T-helper 22 cell (primary cell): ENCODE measurements around the gene SLC38A1.
"Not testable (repeated sequence)": the region's sequence is repeated elsewhere in the genome, so short reads cannot be mapped to it uniquely, and the experiment has no call there.

Experiments
- DNase-seq: peaks from one replicate; pipeline ENCODE4 v3.0.0-alpha.2; 2020; ENCODE audit warnings: low read depth

Gene SLC38A1

DNA sequence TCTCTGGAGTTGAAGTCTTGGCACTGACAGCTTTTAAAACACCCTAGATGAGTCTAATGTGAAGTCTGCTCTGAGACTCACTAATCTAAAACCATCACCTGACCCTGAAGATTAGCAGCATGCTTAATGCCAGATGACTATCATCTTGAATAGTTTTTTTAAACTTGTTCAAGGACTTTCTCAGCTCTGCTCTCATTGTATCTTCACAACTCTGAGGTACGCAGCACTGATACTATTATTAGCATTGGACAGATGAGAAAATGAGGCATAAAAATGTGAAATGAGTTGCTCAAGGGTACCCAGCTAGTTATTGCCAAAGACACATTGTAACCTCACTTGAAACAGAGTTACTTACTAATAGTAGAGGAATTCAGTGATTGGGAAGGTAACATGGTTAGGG, 4.8 kb downstream of the SLC38A1 start:
- DNase-seq = no peak

DNA sequence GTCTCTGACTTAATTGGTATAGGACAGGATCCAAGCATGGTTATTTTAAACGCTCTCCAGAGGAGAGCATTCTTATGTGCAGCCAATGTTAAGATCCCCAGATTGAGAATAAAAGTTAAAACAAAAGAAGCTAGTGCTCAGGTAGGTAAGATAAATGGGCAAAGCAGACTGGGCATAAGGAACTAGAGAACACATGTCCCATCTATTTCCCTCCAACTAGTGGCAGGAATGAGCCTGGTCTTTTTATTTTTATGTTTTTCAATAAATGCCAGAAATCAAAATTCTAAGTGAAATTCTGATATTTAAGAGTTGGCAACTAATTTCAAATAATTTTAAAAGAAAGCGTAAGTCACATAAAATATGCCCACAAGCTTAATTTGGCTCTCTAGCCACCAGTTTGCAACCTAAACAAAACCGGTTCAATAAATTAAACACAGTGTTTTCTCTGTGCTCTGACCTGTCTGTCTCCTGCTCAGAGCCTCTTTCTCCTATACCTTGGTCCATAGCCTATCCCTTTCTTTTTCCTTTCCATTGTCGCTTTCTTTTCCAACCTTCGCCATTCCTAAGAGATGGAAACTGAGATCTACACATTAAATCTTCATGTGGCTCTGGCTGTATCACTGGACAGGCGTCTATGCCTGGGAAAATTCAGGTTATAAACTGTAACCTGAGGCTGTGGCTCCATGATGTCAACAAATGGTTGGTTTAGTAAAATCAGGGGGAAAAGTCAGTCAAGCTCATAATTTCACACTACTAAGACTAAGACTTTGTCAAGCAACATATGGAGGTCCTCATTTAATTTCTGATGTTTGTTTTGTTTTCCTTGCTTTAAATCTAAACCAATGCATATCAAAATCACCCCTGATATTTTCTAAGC, 5.5 kb downstream of the SLC38A1 start:
- no peak for DNase-seq

DNA sequence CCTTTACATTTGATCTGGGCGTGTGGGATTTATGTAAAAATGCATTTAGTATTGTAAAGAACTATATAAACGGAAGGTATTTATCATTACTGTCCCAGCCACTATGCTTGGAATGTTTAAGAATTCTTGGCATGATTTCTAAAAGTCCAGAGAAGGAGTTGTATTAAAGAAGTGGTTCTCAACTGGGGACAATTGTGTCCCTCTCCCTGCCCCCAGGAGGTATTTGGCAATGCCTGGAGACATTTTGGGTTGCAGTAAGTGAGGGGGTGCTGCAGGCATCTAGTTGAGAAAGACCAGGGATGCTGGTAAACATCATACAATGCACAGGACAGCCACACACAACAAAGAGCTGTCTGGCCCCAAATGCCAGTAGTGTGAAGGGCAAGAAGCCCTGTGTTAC, 7.2 kb downstream of the SLC38A1 start:
- DNase-seq = no peak

DNA sequence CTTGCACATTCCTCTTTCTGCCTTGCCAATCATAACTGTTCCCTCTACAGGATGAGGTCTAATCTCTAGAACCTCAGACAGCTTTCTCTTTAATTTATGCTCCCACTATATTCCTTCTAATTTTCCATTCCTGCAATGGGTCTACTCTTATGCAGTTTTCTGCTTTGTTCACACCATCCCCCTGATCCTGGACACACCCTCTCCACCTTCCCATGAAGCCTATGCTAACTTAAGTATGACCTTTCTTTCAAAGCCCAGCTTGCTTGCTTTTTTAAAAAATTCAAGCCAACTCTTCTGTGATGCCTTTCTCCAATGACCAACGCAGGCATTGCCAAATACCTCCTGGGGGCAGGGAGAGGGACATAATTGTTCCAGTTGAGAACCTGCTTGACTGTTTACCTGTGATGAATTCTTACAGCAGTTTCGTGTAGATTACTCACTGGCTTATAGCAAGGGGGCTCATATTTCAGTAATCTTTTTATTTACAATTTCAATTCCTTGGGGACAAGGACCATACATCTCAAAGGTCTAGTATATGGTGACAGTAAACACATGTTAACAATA, 7.8 kb downstream of the SLC38A1 start:
- no peak for DNase-seq

DNA sequence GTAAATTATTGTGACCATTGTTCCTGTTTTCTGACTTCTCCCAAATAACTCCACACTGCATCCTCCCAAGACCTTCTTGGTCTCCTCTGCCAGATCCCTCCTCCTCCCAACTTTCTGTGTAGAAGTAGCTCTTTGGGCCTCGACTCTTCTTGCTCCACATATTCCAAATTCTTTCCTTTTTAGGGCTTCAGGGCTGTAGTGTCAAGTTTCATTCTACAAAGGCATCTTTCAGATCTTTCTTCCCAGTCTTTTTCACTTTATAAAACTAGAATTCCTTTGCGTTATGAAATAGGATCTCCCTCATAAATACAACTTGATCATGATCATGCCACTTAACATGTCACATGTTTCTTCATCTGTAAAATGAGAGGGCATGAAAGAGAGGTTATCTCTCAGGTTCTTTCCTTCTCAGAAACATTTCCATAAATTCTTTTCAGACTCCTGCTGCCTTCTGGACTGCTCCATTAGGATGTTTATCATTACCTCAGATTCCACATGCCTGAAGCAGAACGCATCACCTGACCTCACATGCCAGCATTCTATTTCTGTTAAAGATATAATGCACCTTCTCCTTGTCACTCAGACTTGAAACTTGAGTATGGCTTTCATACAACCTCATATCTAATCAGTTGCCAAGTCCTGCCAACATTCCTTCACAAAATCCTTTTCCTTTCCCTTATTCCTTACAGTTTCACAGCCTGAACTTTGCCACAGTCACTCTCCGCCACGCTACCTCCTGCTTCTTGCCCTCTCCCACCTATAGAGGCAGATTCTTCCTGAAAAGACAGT, 8.5 kb downstream of the SLC38A1 start:
- no peak for DNase-seq

DNA sequence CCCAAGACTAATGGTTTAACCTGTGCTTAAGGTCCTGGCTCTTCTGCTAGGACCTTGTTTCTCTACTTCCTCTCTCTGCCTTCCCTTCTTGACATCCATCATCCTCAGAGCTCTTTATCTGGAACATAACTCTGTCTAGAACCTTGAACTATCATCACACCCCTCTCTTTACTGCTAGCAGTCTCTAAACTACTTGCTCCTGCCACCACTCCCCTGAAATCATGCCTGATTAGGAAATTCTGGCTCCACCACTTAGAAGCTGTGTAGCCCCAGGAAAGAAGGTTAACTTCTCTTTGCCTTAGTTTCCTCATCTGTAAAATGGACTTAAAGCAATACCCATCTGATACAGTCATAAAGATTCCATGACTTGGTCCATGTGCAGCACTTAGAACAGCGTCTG, 9.1 kb downstream of the SLC38A1 start:
- no peak for DNase-seq

DNA sequence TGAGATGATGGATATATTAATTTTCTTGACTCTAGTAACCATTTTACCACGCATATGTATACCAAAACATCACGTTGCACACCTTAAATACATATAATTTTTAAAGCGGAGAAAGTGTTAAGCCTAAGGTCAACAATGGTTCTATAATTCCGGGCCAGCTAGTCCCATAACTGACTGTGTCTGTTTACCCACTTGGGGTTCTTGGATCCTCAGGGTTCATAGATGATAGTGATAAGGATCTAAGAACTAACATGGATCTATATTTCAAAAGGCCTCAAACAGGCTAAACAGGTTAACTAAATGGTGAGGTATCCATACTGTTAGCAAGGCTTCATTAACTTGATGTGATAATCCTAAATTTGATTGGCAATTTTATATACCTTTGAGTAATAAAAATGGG, 9.8 kb downstream of the SLC38A1 start:
- DNase-seq = no peak

DNA sequence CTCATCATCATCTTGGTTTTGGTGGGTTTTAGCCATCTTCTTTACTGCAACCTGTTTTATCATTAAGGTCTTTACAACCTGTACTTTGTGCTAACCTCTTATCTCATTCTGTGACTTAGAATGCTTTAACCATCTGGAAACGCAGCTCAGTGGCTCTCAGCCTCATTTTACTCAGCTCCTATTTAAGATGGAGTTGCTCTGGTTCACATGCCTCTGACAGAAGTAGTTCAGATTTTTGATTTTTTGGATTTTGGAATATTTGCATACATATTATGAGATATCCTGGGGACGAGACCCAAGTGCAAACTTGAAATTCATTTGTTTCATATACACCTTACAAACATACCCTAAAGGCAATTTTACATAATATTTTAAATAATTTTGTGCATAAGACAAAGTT, 10.7 kb downstream of the SLC38A1 start:
- no peak for DNase-seq

DNA sequence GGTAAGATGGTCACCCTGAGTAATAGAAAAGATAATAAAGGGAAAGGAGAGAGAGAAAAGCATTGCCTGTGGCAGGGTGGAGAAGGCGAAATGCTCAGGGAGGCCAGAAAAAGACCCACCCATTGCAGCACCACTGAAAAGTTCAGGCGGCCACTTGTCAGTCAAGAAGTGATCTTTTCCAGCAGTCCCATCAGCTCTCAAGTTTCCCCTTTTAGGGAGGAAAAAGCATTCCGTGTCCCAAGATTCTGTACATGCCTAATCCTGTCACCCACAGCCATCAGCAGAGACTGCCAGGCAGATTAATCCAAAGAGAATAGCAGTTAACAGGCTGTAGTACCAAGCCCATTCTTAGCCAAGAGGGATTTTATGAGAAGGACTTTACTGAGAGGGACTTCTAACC, 11.9 kb downstream of the SLC38A1 start:
- no peak for DNase-seq

DNA sequence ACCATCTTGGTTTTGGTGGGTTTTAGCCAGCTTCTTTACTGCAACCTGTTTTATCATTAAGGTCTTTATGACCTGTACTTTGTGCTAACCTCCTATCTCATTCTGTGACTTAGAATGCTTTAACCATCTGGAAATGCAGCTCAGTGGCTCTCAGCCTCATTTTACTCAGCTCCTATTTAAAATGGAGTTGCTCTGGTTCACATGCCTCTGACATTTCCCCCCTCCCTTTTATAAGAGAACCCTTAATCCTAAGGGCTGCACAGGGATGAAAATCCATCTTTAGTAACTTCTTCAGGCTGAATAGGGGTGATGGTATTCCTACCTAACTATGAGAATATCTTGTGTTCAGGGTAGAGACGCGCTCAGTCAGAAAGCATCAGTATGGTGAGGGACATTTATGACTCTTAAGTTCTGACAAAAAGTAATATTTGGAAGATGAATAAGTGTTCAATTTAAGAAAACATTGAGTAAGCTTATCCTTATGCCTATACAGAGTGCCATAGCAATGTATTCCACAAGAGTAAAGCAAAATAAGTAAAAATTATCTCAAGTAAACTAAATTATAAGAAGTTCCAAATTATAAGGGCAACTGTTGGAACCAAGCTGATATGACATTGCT, 15.2 kb downstream of the SLC38A1 start:
- DNase-seq = no peak

DNA sequence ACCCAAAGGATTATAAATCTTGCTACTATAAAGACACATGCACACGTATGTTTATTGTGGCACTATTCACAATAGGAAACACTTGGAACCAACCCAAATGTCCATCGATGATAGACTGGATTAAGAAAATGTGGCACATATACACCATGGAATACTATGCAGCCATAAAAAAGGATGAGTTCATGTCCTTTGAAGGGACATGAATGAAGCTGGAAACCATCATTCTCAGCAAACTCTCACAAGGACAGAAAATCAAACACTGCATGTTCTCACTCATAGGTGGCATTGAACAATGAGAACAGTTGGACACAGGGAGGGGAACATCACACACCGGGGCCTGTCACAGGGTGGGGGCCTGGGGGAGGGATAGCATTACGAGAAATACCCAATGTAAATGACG, 16.8 kb downstream of the SLC38A1 start:
- not testable (repeated sequence) for DNase-seq

DNA sequence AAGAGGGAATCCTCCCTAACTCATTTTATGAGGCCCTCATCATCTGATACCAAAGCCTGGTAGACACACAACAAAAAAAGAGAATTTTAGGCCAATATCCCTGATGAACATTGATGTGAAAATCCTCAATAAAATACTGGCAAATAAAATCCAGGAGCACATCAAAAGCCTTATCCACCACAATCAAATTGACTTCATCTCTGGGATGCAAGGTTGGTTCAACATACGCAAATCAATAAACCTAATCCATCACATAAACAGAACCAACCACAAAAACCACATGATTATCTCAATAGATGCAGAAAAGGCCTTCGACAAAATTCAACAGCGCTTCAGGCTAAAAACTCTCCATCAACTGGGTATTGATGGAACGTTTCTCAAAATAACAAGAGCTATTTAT, 18.9 kb downstream of the SLC38A1 start:
- DNase-seq = not testable (repeated sequence)

DNA sequence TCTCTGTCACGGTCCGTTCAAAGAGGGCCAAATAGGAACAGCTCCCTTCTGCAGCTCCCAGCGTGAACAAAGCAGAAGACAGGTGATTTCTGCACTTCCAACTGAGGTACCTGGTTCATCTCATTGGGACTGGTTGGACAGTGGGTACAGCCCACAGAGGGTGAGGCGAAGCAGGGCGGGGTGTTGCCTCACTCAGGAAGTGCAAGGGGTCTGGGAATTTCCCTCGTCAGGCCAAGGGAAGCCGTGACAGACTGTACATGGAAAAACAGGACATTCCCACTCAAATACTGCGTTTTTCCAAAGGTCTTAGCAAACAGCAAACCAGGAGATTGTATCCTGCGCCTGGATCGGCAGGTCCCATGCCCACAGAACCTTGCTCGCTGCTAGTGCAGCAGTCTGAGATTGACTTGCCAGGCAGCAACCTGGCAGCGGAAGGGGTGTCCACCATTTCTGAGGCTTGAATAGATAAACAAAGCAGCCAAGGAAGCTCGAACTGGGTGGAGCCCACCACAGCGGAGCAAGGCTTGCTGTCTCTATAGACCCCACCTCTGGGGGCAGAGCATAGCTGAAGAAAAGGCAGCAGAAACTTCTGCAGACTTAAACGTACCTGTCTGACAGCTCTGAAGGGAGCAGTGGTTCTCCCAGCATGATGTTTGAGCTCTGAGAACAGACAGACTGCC, 22.7 kb downstream of the SLC38A1 start:
- DNase-seq = peak; percentile 2

DNA sequence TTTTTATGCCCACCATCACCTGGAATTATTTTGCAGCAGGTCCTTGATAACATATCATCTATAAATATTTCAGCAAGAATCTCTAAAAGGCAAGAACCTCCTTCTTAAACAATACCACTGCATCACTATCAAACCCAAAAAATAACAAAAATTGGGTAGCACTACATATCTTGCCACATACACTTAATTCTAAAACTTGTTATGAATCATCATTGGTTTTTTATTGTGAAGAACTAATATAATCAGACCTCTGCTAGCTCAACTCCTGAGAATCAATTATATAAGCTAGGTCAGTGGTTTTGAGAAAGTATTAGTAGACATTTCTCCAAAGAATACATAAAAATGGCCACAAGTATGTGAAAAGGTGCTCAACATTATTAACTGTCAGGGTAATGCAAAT, 23.8 kb downstream of the SLC38A1 start:
- no peak for DNase-seq

DNA sequence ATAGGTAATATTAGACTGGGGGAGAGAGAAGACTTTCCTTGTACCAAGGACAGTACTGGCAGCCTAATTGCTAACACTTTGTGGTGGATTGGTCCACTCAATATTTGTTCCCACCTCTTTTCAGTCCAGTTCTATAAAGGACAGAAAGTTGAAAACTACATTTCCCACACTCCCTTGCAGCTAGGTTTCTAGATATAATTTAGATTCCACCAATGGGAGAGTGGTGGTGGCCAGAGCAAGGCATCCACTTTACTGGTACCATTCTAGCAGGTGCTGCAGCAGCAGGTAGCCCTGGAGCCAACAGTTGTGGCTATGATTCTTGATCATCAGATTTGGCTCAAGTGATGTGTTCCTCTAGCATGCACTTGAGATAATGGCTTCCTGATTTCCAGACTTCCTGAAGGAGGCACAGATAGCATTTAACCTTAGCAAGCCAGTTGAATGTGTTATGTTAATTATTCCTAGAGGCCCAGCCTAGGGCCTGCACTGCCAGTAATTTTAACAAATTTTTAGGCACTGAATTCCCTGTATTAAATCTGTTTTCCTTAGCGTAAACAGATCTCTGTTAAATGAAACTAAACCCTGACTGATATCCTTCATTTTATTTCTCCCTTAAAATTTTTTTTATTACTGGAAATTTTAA, 24.4 kb downstream of the SLC38A1 start:
- DNase-seq = no peak

DNA sequence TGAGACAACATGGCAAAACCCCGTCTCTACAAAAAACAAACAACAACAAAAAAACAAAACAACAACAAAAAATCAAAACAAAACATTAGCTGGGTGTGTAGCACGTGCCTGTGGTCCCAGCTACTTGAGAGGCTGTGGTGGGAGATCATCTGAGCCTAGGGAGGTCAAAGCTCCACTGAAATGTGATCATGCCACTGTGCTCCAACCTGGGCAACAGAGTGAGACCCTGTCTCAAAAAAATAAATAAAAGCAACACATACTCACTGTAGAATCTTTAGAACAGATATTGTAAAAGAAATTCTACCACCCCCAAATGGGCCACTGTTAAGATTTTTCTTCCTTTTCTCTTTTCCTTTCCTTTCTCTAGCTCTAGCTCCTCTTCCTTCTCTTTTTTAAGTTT, 26.3 kb downstream of the SLC38A1 start:
- no peak for DNase-seq

DNA sequence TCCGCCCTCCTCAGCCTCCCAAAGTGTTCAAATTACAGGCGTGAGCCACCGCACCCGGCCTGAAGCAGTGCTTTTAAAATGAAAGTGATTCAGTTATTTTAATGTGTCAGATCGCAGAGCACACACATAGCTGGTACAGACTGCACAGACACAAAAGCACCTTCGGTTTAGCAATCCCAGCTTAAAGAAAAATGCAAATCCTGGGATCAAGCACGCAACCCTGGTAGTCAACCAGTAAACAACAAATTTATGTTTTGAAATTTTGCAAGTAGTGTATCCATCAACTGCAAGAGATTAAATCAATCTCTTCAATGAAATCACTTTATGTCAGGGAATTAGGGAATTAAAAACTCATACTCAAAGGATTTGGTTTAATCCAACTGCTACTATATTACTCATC, 28.4 kb downstream of the SLC38A1 start:
- no peak for DNase-seq

DNA sequence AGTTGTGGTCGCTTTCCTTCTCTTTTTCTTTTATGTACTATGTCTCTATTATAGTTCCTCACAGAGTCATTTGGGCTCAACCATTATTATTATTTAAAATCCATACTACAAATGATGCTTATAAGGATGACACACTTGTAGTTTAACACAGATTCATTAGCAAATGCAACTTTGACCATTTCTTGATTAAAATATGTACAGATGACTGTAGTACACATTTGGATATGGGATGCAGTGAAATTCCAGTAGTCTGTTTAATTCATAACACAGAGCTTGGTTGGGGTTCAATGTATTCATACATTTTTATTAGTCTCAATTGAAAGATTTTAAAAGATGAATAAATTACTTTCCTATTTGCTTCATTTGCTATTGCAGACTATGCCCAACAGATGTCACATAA, 30.0 kb downstream of the SLC38A1 start:
- DNase-seq = no peak

DNA sequence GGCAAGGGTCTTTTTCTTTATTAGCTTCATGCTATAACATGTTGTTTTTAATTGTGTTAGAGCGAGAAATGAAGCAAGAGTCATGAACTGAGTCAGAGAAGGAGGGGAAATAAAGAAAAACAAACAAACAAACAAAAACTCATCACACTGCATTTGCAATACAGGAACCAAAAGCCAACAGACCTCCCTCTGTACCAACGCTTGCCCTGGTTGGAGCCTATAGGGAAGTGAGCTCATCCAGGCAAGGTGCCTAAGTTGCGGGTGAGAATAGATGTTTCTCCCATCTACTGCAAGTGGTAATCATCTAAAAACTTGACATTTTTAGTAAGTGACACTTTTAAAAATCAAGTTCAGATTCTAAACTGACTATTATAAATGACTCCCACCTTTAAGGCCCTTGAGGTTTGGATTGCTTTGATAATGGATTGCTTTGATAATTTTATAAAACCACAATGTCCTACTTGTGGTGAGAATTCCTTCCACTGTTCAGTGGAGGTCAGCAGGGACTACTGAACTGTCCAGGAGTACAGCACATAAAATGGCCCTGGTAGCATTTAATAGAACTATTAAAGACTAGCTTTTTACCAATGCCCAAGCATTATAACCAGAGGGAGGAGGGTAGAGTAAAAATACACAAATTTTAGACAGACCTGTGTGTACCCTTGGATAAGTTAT, 31.3 kb downstream of the SLC38A1 start:
- no peak for DNase-seq

DNA sequence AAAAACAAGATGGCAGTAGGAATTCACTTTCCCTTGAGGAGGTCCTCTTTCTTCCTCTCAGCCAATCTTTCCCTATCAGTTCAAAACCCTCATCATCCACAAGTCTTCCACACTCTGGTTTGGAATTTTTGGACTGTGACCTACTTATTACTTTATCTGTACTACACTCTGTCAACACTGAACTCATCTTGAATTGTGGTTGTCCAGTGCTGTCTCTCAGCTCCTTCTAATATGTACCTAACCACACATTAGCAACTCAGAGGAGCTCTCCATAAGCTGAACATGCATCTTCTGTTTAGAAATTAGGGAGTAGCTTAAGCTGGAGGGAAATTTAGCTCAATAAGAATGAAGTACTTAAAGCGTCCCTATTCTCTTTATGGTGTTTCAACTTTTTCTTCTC, 34.8 kb downstream of the SLC38A1 start:
- no peak for DNase-seq

DNA sequence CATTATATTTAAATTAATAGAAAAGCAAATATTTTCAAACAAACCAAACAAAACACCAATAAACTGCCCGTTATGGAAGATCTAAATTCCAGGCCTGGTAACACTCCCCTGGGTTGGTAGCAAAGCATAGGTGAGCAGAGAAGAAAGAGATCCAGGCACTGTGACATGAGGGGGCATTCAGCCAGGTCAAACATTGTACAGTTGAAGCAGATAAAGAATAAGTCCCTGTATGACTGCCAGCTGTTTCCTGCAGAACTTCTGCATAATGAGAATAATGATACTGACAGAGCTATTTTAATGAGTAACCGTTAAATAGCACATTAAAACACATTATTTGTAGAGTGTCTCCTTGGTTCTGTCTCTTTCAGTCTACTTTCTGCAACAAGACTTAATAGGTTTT, 35.4 kb downstream of the SLC38A1 start:
- no peak for DNase-seq
